HG03097 (cell line): ENCODE data around the gene GPR27.

ENCODE experiments used
- ATAC-seq: cut with Tn5 transposase; IDR thresholded peaks from one replicate; pipeline ENCODE4 v1.9.1; 2021; ENCODE audit not compliant: unreplicated experiment, low FRiP score

The GPR27 gene

GRCh38 chr3:71732637-71733036 lies 21.0 kb upstream of the GPR27 start:
- no peak for ATAC-seq

GRCh38 chr3:71733319-71733718 lies 20.3 kb upstream of the GPR27 start:
- no peak for ATAC-seq

- ATAC-seq, result no peak
Observed at GRCh38 chr3:71734881-71735280, 18.8 kb upstream of the GPR27 start.

- ATAC-seq, result no peak
Observed at GRCh38 chr3:71742621-71743020, 11.0 kb upstream of the GPR27 start.

- ATAC-seq, result no peak
Observed at GRCh38 chr3:71744738-71745137, 8.9 kb upstream of the GPR27 start.

- ATAC-seq, result no peak
Observed at GRCh38 chr3:71751602-71752001, 2.1 kb upstream of the GPR27 start.

GRCh38 chr3:71752831-71753700 lies 589 bp upstream of the GPR27 start:
- ATAC-seq, result no peak

GRCh38 chr3:71754610-71755253 lies 1.1 kb downstream of the GPR27 start:
- ATAC-seq, result no peak

GRCh38 chr3:71758091-71758490 lies 4.4 kb downstream of the GPR27 start:
- no peak for ATAC-seq

GRCh38 chr3:71759401-71759800 lies 5.7 kb downstream of the GPR27 start:
- no peak for ATAC-seq

- no peak for ATAC-seq
Observed at GRCh38 chr3:71760140-71760539, 6.5 kb downstream of the GPR27 start.

GRCh38 chr3:71763426-71763825 lies 9.8 kb downstream of the GPR27 start:
- ATAC-seq, result no peak

GRCh38 chr3:71771126-71771525 lies 17.5 kb downstream of the GPR27 start:
- ATAC-seq, result no peak

- no peak for ATAC-seq
Observed at GRCh38 chr3:71771884-71772283, 18.2 kb downstream of the GPR27 start.

- no peak for ATAC-seq
Observed at GRCh38 chr3:71776538-71776937, 22.9 kb downstream of the GPR27 start.

GRCh38 chr3:71778353-71778752 lies 24.7 kb downstream of the GPR27 start:
- ATAC-seq, result no peak

- ATAC-seq, result no peak
Observed at GRCh38 chr3:71779674-71780377, 26.2 kb downstream of the GPR27 start.

GRCh38 chr3:71780430-71780829 lies 26.8 kb downstream of the GPR27 start:
- no peak for ATAC-seq

GRCh38 chr3:71783152-71783551 lies 29.5 kb downstream of the GPR27 start:
- no peak for ATAC-seq

GRCh38 chr3:71784201-71784913 lies 30.7 kb downstream of the GPR27 start:
- ATAC-seq, result no peak
